Bronchial epithelial cell (primary cell): Measurements from ENCODE around the gene CMBL. TPM values are rescaled to one million over a fixed set of nuclear protein-coding genes. Genes with fewer than 3 reads are reported as not detected.

Source experiments
- DNase-seq: peaks from one replicate; pipeline ENCODE4 v3.0.0-alpha.2; 2010; ENCODE audit warnings: low read depth
- FAIRE-seq: peaks from 2 replicates; lab custom pipeline; 2011; peaks lifted over from hg19 to GRCh38; lab: Jason Lieb, UNC
- H3K27me3 ChIP-seq: 2 replicates; pipeline ENCODE4 v1.5.1; 2011; ENCODE audit warnings: low read length; ENCODE audit not compliant: control insufficient read depth, insufficient read depth
- H3K36me3 ChIP-seq: 2 replicates; pipeline ENCODE4 v1.5.1; 2011; ENCODE audit warnings: low read length; ENCODE audit not compliant: control insufficient read depth, insufficient read depth
- H3K4me3 ChIP-seq: 2 replicates; pipeline ENCODE4 v1.5.1; 2011; ENCODE audit warnings: mild to moderate bottlenecking, low read depth, low read length, control low read depth
- CTCF ChIP-seq: IDR thresholded peaks from 2 replicates; pipeline ENCODE4 v1.5.1; 2011; ENCODE audit warnings: mild to moderate bottlenecking, moderate library complexity, low read length, control low read depth, inconsistent platforms; ENCODE audit not compliant: insufficient read depth, severe bottlenecking
- total RNA-seq: library from RNA; depleted of rRNA; stranded (reverse); fragments of >200 nt; gene quantifications from 2 replicates; pipeline ENCODE4 v1.2.1, GENCODE V29; 2014

The CMBL gene
- total RNA-seq, 1 donor from 2014 or later = 6.1 TPM

GRCh38 chr5:10308844-10309243 lies 1.1 kb upstream of the CMBL start:
- TF ChIP-seq CTCF = no peak
- FAIRE-seq (no peak), DNase-seq (no peak)
- no peaks in the 10 kb centered on the region for H3K27me3 ChIP-seq
- H3K36me3 ChIP-seq = no peaks in the 10 kb centered on the region
- no peak overlapping the region for H3K4me3 ChIP-seq

GRCh38 chr5:10306806-10307205 lies 896 bp downstream of the CMBL start:
- no peak for DNase-seq
- no peak for FAIRE-seq
- TF ChIP-seq CTCF = no peak
- H3K36me3 ChIP-seq = no peaks in the 10 kb centered on the region
- no peaks in the 10 kb centered on the region for H3K27me3 ChIP-seq
- peak overlapping the region; percentile 55 for H3K4me3 ChIP-seq

GRCh38 chr5:10306114-10306513 lies 1.6 kb downstream of the CMBL start:
- H3K27me3 ChIP-seq = no peaks in the 10 kb centered on the region
- H3K36me3 ChIP-seq = no peaks in the 10 kb centered on the region
- peak; percentile 17 for DNase-seq
- FAIRE-seq = no peak
- H3K4me3 ChIP-seq = no peak overlapping the region
- no peak for TF ChIP-seq CTCF

- DNase-seq = no peak
- no peak for TF ChIP-seq CTCF
Observed at GRCh38 chr5:10304932-10305331, 2.8 kb downstream of the CMBL start.

GRCh38 chr5:10303699-10304170 lies 4.0 kb downstream of the CMBL start:
- DNase-seq (no peak), FAIRE-seq (no peak)
- H3K36me3 ChIP-seq = no peaks in the 10 kb centered on the region
- no peak for TF ChIP-seq CTCF
- no peaks in the 10 kb centered on the region for H3K27me3 ChIP-seq
- no peak overlapping the region for H3K4me3 ChIP-seq

More at GRCh38 chr5:10304932-10305331, 2.8 kb downstream of the CMBL start:
- no peaks in the 10 kb centered on the region for H3K27me3 ChIP-seq
- no peak overlapping the region for H3K4me3 ChIP-seq
- FAIRE-seq = no peak
- no peaks in the 10 kb centered on the region for H3K36me3 ChIP-seq

- Histone ChIP-seq H3K36me3 (no peaks in the 10 kb centered on the region), H3K27me3 (no peaks in the 10 kb centered on the region), H3K4me3 (no peak overlapping the region)
- DNase-seq (no peak), FAIRE-seq (no peak)
- no peak for TF ChIP-seq CTCF
Observed at GRCh38 chr5:10303201-10303600, 4.5 kb downstream of the CMBL start.
